ENCODE results near the gene PUS10. TPM values are rescaled to one million over a fixed set of nuclear protein-coding genes. Genes with fewer than 3 reads are reported as not detected.

Gene PUS10
- polyA plus RNA-seq, 3 donors: 2.0 to 3.0 (median 2.8) TPM

DNA sequence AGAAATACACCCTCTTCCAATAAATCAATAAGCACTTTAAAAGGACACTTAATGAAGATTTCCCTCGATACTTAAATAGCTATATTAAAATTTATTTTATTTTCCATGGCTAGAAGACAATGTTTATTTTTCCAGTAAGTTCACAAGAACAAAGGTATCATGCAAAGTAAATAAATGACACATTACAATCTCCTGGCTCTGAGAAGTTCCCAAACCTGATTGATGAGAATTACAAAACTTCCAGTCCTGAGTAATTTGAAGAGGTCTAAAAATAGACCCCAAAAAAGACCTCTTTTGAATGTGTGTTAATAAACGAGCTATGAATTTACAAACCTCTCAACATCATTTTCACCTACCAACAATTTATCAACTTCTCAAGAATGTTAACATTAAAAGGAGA is 2.1 kb downstream of the PUS10 start:
- Mint-ChIP-seq H3K4me3 (peak overlapping the region in 1 of 2 donors; percentile 99), H3K27ac (no peak overlapping the region), H3K9me3 (peaks cover 0 to 2% (median 0%) of the 10 kb centered on the region in 7 donors), H3K36me3 (peaks cover 3 to 5% of the 10 kb centered on the region in 2 donors), H3K27me3 (ENCODE audit: low read depth in 3 of 3) (no peaks in the 10 kb centered on the region), H3K4me1 (peaks cover 59% of the 10 kb centered on the region)
- peaks cover 0 to under 1% of the 10 kb centered on the region in 2 donors for H3K9me3 ChIP-seq (replicated peaks in 1 of 2; ENCODE audit: control insufficient read depth in 1 of 2, insufficient read depth in 1 of 2, low read length in 2 of 2)
- H3K4me2 ChIP-seq (replicated peaks; ENCODE audit: extremely low read depth, low read length, poor library complexity, severe bottlenecking): peak overlapping the region; percentile 89
- H3K79me2 ChIP-seq (ENCODE audit: insufficient read depth, low read length): peaks cover 63% of the 10 kb centered on the region
- H3K27me3 ChIP-seq (ENCODE audit: control insufficient read depth in 2 of 2, insufficient read depth in 2 of 2, low read length in 2 of 2): no peaks in the 10 kb centered on the region
- H3K36me3 ChIP-seq (replicated peaks in 1 of 2; ENCODE audit: control insufficient read depth in 1 of 2, insufficient read depth in 2 of 2, low read length in 2 of 2): peaks cover under 1 to 1% of the 10 kb centered on the region in 2 donors
- H4K20me1 ChIP-seq (ENCODE audit: insufficient read depth, low read length): peaks cover 5% of the 10 kb centered on the region
- TF ChIP-seq, protein P1, sequence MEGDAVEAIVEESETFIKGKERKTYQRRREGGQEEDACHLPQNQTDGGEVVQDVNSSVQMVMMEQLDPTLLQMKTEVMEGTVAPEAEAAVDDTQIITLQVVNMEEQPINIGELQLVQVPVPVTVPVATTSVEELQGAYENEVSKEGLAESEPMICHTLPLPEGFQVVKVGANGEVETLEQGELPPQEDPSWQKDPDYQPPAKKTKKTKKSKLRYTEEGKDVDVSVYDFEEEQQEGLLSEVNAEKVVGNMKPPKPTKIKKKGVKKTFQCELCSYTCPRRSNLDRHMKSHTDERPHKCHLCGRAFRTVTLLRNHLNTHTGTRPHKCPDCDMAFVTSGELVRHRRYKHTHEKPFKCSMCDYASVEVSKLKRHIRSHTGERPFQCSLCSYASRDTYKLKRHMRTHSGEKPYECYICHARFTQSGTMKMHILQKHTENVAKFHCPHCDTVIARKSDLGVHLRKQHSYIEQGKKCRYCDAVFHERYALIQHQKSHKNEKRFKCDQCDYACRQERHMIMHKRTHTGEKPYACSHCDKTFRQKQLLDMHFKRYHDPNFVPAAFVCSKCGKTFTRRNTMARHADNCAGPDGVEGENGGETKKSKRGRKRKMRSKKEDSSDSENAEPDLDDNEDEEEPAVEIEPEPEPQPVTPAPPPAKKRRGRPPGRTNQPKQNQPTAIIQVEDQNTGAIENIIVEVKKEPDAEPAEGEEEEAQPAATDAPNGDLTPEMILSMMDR (IDR thresholded peaks at IDR 0.05): no peak
- WGBS (ENCODE audit: insufficient coverage): no CpG with 5 or more reads among the region's 2 CpGs
- intact Hi-C loops (cut with micrococcal nuclease): loop anchor here in 1 of 2 donors (5.0 kb wide), 1 partner anchor 51 kb away; the partner anchor contains the start of gene SANBR
- H3K4me3 ChIP-seq (replicated peaks in 1 of 3; ENCODE audit: low read depth in 2 of 3, low read length in 3 of 3): peak overlapping the region in 1 of 3 experiments; percentile 97
- H3K9ac ChIP-seq (ENCODE audit: insufficient read depth, low read length, poor library complexity, severe bottlenecking): no peak overlapping the region
- no peak overlapping the region for H3K27ac ChIP-seq (ENCODE audit: low read depth in 1 of 2, low read length in 2 of 2)
- no peak for DNase-seq
- no peak overlapping the region for H2AFZ ChIP-seq (ENCODE audit: insufficient read depth, low read depth, low read length, poor library complexity, severe bottlenecking)
- H3K4me1 ChIP-seq (ENCODE audit: control insufficient read depth in 1 of 2, insufficient read depth in 2 of 2, low read length in 2 of 2): peaks cover 47 to 61% of the 10 kb centered on the region in 2 donors

- peaks cover 0 to 6% of the 10 kb centered on the region in 2 donors for H3K36me3 ChIP-seq (replicated peaks in 1 of 2; ENCODE audit: control insufficient read depth in 1 of 2, insufficient read depth in 2 of 2, low read length in 2 of 2)
- H4K20me1 ChIP-seq (ENCODE audit: insufficient read depth, low read length): peaks cover 4% of the 10 kb centered on the region
- peak overlapping the region; percentile 41 for H3K4me2 ChIP-seq (replicated peaks; ENCODE audit: extremely low read depth, low read length, poor library complexity, severe bottlenecking)
- H3K79me2 ChIP-seq (ENCODE audit: insufficient read depth, low read length): peaks cover 51% of the 10 kb centered on the region
- H3K9ac ChIP-seq (ENCODE audit: insufficient read depth, low read length, poor library complexity, severe bottlenecking): no peak overlapping the region
- TF ChIP-seq, protein P1 (IDR thresholded peaks at IDR 0.05): no peak
- peak overlapping the region in 1 of 3 experiments; percentile 31 for H3K4me3 ChIP-seq (replicated peaks in 1 of 3; ENCODE audit: low read depth in 2 of 3, low read length in 3 of 3)
- peaks cover 47 to 61% of the 10 kb centered on the region in 2 donors for H3K4me1 ChIP-seq (ENCODE audit: control insufficient read depth in 1 of 2, insufficient read depth in 2 of 2, low read length in 2 of 2)
- H3K9me3 Mint-ChIP-seq: no peaks in the 10 kb centered on the region
- peak in 2 of 3 donors; percentile 28 to 53 for DNase-seq
- peaks cover 0 to 1% of the 10 kb centered on the region in 2 donors for H3K36me3 Mint-ChIP-seq
- 71% methylated on average over 1 of the region's 3 CpGs for WGBS (ENCODE audit: insufficient coverage)
- H3K9me3 ChIP-seq (replicated peaks in 1 of 2; ENCODE audit: control insufficient read depth in 1 of 2, insufficient read depth in 1 of 2, low read length in 2 of 2): no peaks in the 10 kb centered on the region
- H3K27ac ChIP-seq (ENCODE audit: low read depth in 1 of 2, low read length in 2 of 2): peak overlapping the region; percentile 31 to 59
- no peak overlapping the region for H2AFZ ChIP-seq (ENCODE audit: insufficient read depth, low read depth, low read length, poor library complexity, severe bottlenecking)
- H3K4me1 Mint-ChIP-seq: peaks cover 57% of the 10 kb centered on the region
- intact Hi-C loops (cut with micrococcal nuclease): loop anchor here in 1 of 2 donors (5.0 kb wide), 2 partner anchors 53 to 222 kb away; partner anchors contain the start of gene SANBR
- peak overlapping the region; percentile 12 to 43 for H3K4me3 Mint-ChIP-seq
- no peaks in the 10 kb centered on the region for H3K27me3 Mint-ChIP-seq (ENCODE audit: low read depth in 3 of 3)
- H3K27ac Mint-ChIP-seq: peak overlapping the region; percentile 63 to 82 (median 71)
- no peaks in the 10 kb centered on the region for H3K27me3 ChIP-seq (ENCODE audit: control insufficient read depth in 2 of 2, insufficient read depth in 2 of 2, low read length in 2 of 2)
These were observed 3.3 kb downstream of the PUS10 start for GRCh38 chr2:61014763-61015162.

Data from CD14-positive monocyte (primary cell).